Forelimb muscle (tissue), 1 donor: ENCODE results near the gene KIAA1217. TPM values are rescaled to one million over a fixed set of nuclear protein-coding genes. Genes with fewer than 3 reads are reported as not detected.

Experiments used
- DNase-seq: peaks from one replicate; pipeline ENCODE4 v3.0.0-alpha.2; 2013; ENCODE audit warnings: low read depth
- polyA plus RNA-seq: library from polyadenylated mRNA; unstranded; fragments of 120-200 nt; gene quantifications from one replicate; pipeline ENCODE4 v1.2.1, GENCODE V29; 2013; ENCODE audit not compliant: insufficient read length

The KIAA1217 gene
- polyA plus RNA-seq, 1 donor = 36.0 TPM

GRCh38 chr10:24209946-24210491, 1.1 kb downstream of the KIAA1217 start:
- no peak for DNase-seq

- no peak for DNase-seq
Measured at GRCh38 chr10:24210501-24210900, 1.6 kb downstream of the KIAA1217 start.

GRCh38 chr10:24213266-24213665, 4.3 kb downstream of the KIAA1217 start:
- DNase-seq = no peak

GRCh38 chr10:24213881-24214280, 4.9 kb downstream of the KIAA1217 start:
- DNase-seq = no peak

- no peak for DNase-seq
Measured at GRCh38 chr10:24214762-24215161, 5.8 kb downstream of the KIAA1217 start.

- no peak for DNase-seq
Measured at GRCh38 chr10:24215196-24215595, 6.3 kb downstream of the KIAA1217 start.

GRCh38 chr10:24215603-24216002, 6.7 kb downstream of the KIAA1217 start:
- DNase-seq = no peak

- no peak for DNase-seq
Measured at GRCh38 chr10:24219963-24220362, 11.0 kb downstream of the KIAA1217 start.

GRCh38 chr10:24223341-24223740, 14.4 kb downstream of the KIAA1217 start:
- DNase-seq = no peak

- DNase-seq = no peak
Measured at GRCh38 chr10:24223953-24224352, 15.0 kb downstream of the KIAA1217 start.

GRCh38 chr10:24228642-24229041, 19.7 kb downstream of the KIAA1217 start:
- no peak for DNase-seq

GRCh38 chr10:24229909-24230308, 21.0 kb downstream of the KIAA1217 start:
- DNase-seq = no peak

- no peak for DNase-seq
Measured at GRCh38 chr10:24231200-24231599, 22.3 kb downstream of the KIAA1217 start.

GRCh38 chr10:24234784-24235183, 25.8 kb downstream of the KIAA1217 start:
- DNase-seq = no peak

- DNase-seq = no peak
Measured at GRCh38 chr10:24235471-24235870, 26.5 kb downstream of the KIAA1217 start.

- DNase-seq = no peak
Measured at GRCh38 chr10:24237801-24238395, 29.0 kb downstream of the KIAA1217 start.

GRCh38 chr10:24238519-24239247, 29.7 kb downstream of the KIAA1217 start:
- DNase-seq = no peak

GRCh38 chr10:24239289-24240040, 30.5 kb downstream of the KIAA1217 start:
- DNase-seq = no peak

GRCh38 chr10:24240041-24240751, 31.3 kb downstream of the KIAA1217 start:
- no peak for DNase-seq

GRCh38 chr10:24241536-24242040, 32.6 kb downstream of the KIAA1217 start:
- peak; percentile 25 for DNase-seq

GRCh38 chr10:24242562-24242961, 33.6 kb downstream of the KIAA1217 start:
- DNase-seq = no peak

- no peak for DNase-seq
Measured at GRCh38 chr10:24246365-24246764, 37.4 kb downstream of the KIAA1217 start.
